LHCN-M2 (cell line): Measurements from ENCODE around the gene OTUD7B. TPM values are rescaled to one million over a fixed set of nuclear protein-coding genes. Genes with fewer than 3 reads are reported as not detected.
A peak's percentile ranks its signal among the peaks of the same experiment; 100 is the strongest.
"Not testable (repeated sequence)": the region's sequence is repeated elsewhere in the genome, so short reads cannot be mapped to it uniquely, and the experiment has no call there.

Source experiments
- DNase-seq: peaks from one replicate; pipeline ENCODE4 v3.0.0-alpha.2; 2012; ENCODE audit warnings: low read depth
- total RNA-seq: library from RNA; depleted of rRNA; stranded (reverse); fragments of >200 nt; gene quantifications from 2 replicates; pipeline ENCODE4 v1.2.3, GENCODE V29; 2014

The OTUD7B gene
- total RNA-seq, 1 experiment from 2014 or later, result 12.0 TPM

- DNase-seq, result no peak
Observed at GRCh38 chr1:149949911-149950310, 60.6 kb downstream of the OTUD7B start.

- DNase-seq, result no peak
Observed at GRCh38 chr1:149945206-149945605, 65.3 kb downstream of the OTUD7B start.

GRCh38 chr1:149942885-149943284 lies 67.6 kb downstream of the OTUD7B start:
- DNase-seq, result no peak

- peak; percentile 14 for DNase-seq
Observed at GRCh38 chr1:149942207-149942606, 68.3 kb downstream of the OTUD7B start.

- DNase-seq, result no peak
Observed at GRCh38 chr1:149940427-149940826, 70.1 kb downstream of the OTUD7B start.

- not testable (repeated sequence) for DNase-seq
Observed at GRCh38 chr1:149938668-149939003, 71.9 kb downstream of the OTUD7B start.

GRCh38 chr1:149937759-149938158 lies 72.8 kb downstream of the OTUD7B start:
- DNase-seq, result no peak

- peak; percentile 51 for DNase-seq
Observed at GRCh38 chr1:149936992-149937705, 73.4 kb downstream of the OTUD7B start.

GRCh38 chr1:149936170-149936991 lies 74.1 kb downstream of the OTUD7B start, which contains the start of gene MTMR11:
Gene MTMR11, minus strand, starts transcription at chr1:149936879. Its CDS starts 232 bp downstream, at chr1:149936647.
- peak; percentile 45 for DNase-seq

GRCh38 chr1:149934356-149934755 lies 76.2 kb downstream of the OTUD7B start:
- no peak for DNase-seq

GRCh38 chr1:149933208-149933607 lies 77.3 kb downstream of the OTUD7B start:
- DNase-seq, result no peak

GRCh38 chr1:149932474-149932873 lies 78.1 kb downstream of the OTUD7B start:
- no peak for DNase-seq

GRCh38 chr1:149931212-149931790 lies 79.2 kb downstream of the OTUD7B start:
- DNase-seq, result no peak

- no peak for DNase-seq
Observed at GRCh38 chr1:149929856-149930255, 80.7 kb downstream of the OTUD7B start.

GRCh38 chr1:149928401-149928724 lies 82.2 kb downstream of the OTUD7B start:
- no peak for DNase-seq

- peak; percentile 89 for DNase-seq
Observed at GRCh38 chr1:149927563-149928400, 82.7 kb downstream of the OTUD7B start, which contains the start of gene SF3B4. Gene SF3B4, minus strand, starts transcription at chr1:149927803. Its CDS starts 44 bp downstream, at chr1:149927759.

GRCh38 chr1:149927056-149927562 lies 83.4 kb downstream of the OTUD7B start:
- DNase-seq, result peak; percentile 15

GRCh38 chr1:149926296-149926695 lies 84.2 kb downstream of the OTUD7B start:
- no peak for DNase-seq

GRCh38 chr1:149925751-149926150 lies 84.8 kb downstream of the OTUD7B start:
- DNase-seq, result no peak

- no peak for DNase-seq
Observed at GRCh38 chr1:149925345-149925744, 85.2 kb downstream of the OTUD7B start.

- no peak for DNase-seq
Observed at GRCh38 chr1:149923626-149924025, 86.9 kb downstream of the OTUD7B start.
